SU-DHL-6 (cell line): ENCODE results near the gene CACNA1C.

Experiments
- CTCF ChIP-seq: fragments of 200-600 bp; sonication (generic); IDR thresholded peaks from one replicate; pipeline ENCODE4 v1.5.1; 2017; ENCODE audit warnings: antibody characterized with exemption, mild to moderate bottlenecking, low read length, moderate library complexity; ENCODE audit not compliant: insufficient read depth, poor library complexity, severe bottlenecking
- EZH2phosphoT487 ChIP-seq: fragments of 200-600 bp; sonication (generic), shearing (Covaris generic); conservative IDR thresholded peaks from 2 replicates; pipeline ENCODE4 v1.6.1; 2018; ENCODE audit warnings: mild to moderate bottlenecking, antibody characterized with exemption, low read length, moderate library complexity, mixed read lengths

GRCh38 chr12:2163177-2163941, 110.6 kb downstream of the CACNA1C start:
- TF ChIP-seq CTCF (no peak), EZH2phosphoT487 (no peak)
